VCaP (cell line): Measurements from ENCODE around the gene KRT35.
"Not testable (repeated sequence)": the region's sequence is repeated elsewhere in the genome, so short reads cannot be mapped to it uniquely, and the experiment has no call there.

Source experiments
- H3K27ac ChIP-seq: fragments of 450-650 bp; 2 replicates; pipeline ENCODE4 v1.5.1; 2017
- TF ChIP-seq, protein P1 (sequence below): fragments of 450-650 bp; conservative IDR thresholded peaks from 2 replicates; pipeline ENCODE4 v1.5.1; 2017; ENCODE audit warnings: mild to moderate bottlenecking, moderate library complexity

KRT35 gene

DNA sequence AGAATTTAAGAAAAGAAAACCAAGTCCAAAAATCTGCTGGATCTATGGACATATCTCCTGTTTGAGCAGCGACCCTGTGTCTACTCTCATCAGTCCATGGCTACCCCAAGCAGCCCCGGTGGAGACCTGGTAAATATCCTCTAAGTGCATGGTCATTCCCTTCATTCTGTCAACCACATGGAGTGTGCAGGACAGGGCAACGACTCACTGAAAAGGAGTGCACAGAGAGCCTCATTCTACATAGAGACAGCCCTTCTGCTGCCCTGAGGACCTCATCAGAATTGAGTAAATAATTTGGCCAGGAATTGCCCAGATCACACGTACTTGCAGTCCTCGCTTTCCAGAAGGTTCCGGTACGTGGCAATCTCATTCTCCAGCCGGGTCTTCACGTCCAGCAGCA lies 43.2 kb downstream of the KRT35 start:
- TF ChIP-seq, protein P1, sequence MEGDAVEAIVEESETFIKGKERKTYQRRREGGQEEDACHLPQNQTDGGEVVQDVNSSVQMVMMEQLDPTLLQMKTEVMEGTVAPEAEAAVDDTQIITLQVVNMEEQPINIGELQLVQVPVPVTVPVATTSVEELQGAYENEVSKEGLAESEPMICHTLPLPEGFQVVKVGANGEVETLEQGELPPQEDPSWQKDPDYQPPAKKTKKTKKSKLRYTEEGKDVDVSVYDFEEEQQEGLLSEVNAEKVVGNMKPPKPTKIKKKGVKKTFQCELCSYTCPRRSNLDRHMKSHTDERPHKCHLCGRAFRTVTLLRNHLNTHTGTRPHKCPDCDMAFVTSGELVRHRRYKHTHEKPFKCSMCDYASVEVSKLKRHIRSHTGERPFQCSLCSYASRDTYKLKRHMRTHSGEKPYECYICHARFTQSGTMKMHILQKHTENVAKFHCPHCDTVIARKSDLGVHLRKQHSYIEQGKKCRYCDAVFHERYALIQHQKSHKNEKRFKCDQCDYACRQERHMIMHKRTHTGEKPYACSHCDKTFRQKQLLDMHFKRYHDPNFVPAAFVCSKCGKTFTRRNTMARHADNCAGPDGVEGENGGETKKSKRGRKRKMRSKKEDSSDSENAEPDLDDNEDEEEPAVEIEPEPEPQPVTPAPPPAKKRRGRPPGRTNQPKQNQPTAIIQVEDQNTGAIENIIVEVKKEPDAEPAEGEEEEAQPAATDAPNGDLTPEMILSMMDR: no peak
- H3K27ac ChIP-seq: no peak overlapping the region

DNA sequence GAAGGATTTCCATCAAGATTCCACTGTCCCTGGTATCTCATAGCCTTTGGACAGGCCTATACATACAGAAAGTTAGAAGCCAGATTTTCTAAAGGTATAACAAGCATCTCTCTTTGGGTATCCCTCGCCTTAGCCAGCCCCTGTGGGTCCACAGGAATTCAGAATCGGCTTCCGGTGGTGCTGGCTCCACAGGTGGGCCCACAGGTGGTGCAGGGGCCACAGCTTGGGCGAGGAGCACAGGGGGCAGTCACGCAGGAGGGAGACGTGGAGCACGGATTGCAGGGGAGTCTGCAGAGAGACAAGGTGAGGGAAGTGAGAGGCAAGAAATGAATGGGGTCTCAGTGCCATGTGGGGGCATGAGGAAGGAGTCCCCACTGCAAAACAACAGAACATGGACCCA lies 43.7 kb downstream of the KRT35 start:
- no peak overlapping the region for H3K27ac ChIP-seq
- TF ChIP-seq, protein P1: no peak

DNA sequence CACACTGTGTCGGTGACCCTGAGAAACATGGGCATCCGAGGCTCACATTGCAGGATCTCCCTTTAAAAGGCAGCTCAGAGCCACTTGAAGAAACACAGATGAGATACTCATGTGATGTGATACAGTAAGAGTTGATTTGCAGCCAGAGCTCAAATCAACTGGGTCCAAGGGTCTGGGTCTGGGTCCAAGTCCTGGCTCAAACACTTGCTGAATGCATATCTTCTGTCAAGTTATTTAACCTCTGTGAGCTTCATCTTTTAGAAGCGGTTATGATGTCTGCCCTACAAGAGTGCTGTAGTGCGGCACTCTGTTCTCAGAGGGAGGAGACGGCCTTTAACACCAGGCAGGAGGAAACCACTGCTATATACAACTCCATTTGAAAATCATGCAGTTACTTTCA lies 46.5 kb downstream of the KRT35 start:
- TF ChIP-seq, protein P1: no peak
- H3K27ac ChIP-seq: no peak overlapping the region

DNA sequence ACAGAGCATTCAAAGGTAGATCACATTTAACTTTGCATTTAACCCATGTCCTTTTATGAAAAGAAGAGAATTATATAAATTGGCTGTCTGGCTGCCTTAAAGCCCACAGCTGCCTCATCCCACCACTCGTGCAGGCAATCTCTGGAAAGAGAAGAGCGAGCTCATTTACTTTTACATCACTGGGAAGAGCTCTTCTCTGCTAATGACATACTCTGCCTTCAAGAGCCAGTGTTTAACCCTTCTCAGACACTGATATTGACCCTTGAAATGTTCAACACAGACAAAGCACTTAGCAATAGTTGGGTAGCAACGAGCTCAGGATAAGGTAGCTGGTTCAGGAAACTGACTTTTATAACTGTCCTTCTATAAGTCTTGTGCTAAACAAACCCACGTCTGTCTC lies 46.9 kb downstream of the KRT35 start:
- no peak overlapping the region for H3K27ac ChIP-seq
- TF ChIP-seq, protein P1: no peak

DNA sequence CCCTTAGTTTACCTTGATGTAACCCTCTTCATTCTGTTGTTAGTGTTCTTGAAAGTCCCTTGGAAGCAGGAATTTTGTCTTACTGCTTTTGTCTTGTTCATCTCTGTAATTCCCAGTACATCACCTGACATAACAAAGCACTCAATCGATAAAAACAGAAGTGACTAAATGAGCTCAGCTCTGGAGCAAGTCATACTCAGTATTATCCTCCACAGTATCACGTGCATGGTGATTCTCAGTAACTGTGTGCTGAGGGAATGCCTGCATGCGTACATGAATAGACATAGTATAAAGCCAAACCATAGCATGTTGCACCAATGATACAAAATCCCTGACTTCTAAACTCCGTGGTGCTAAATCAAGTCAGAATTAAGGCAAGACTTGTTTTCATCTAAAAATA lies 47.4 kb downstream of the KRT35 start:
- no peak overlapping the region for H3K27ac ChIP-seq
- TF ChIP-seq, protein P1: no peak

DNA sequence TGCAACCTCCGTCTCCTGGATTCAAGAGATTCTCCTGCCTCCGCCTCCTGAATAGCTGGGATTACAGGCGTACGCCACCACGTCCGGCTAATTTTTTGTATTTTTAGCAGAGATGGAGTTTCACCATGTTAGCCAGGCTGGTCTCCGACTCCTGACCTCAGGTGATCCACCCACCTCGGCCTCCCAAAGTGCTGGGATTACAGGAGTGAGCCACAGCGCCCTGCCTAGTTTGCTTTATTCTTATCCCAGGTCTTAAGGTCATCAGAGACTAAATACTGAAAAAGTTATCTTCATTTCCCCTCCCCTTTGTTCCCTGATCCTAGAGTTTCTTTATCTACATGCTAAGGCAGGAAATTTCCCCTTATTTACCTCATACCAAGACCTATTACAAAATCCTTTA lies 50.6 kb downstream of the KRT35 start:
- H3K27ac ChIP-seq: not testable (repeated sequence)

DNA sequence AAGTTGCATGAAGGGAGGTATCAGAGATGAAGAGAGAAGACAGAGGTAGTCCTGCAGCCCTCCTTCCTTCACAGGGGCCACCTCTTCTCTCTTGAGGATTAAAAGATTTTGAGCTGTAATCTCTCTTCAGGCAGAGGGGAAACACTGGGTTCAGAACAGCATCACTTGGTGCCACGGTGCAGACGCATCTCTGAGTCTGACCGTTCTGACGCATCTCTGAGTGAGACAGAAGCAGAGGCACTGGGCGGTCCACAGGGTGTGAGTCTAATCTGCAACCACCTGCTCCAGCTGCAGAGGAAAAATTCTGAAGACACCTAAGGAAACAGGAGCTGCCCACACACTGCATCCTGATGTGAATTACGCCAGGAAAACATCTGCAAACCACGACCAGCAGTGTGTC lies 51.3 kb downstream of the KRT35 start:
- TF ChIP-seq, protein P1: no peak
- H3K27ac ChIP-seq: no peak overlapping the region

DNA sequence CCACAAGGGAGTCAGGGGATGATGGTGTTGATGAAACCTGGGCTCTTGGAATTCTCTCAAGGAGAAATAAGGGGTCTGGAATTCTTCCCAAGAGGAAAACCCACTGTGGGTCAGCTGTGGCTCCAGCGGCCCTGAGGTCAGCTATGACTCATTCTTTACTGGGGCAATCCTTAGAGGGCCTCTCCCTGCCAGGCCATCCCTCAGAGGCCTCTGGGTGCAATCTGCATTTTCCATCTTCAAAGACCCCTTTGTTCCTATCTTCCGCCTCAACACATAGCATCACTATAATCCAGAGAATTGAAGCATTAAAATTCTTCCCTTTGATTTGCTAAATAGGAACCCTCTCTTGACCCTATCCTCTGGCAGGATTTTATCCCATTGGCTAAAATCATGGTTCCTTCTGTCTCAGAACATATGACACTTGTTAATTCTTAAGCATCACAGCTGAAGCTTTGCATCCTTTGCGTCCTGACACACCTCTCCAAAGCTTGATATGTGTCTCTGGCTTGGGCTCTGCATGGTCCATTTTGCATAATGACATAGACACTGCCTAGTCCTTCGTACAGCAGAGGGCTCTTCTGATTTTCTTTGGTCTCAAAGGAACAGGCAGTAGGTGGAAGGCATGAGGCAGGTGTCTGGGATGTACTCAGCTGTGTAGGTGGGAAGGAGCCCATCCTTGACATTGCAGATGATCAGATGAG lies 52.2 kb downstream of the KRT35 start:
- no peak overlapping the region for H3K27ac ChIP-seq
- TF ChIP-seq, protein P1: no peak
